GM21825 (cell line): ENCODE data around the gene TMEM26.

Source experiments
- ATAC-seq: cut with Tn5 transposase; IDR thresholded peaks from one replicate; pipeline ENCODE4 v1.9.1; 2021; ENCODE audit warnings: mild to moderate bottlenecking, moderate library complexity; ENCODE audit not compliant: unreplicated experiment

The TMEM26 gene

GRCh38 chr10:61452655-61453641 lies at the start of gene TMEM26:
TSS of gene TMEM26 (minus strand) at chr10:61453381. CDS start at chr10:61453081, 300 bp downstream.
- ATAC-seq = no peak

GRCh38 chr10:61500460-61500859 lies 47.3 kb upstream of the TMEM26 start:
- no peak for ATAC-seq

GRCh38 chr10:61492364-61492995 lies 39.3 kb upstream of the TMEM26 start:
- ATAC-seq = no peak

- ATAC-seq = no peak
Observed at GRCh38 chr10:61487506-61487905, 34.3 kb upstream of the TMEM26 start.

- no peak for ATAC-seq
Observed at GRCh38 chr10:61486738-61487396, 33.7 kb upstream of the TMEM26 start.

GRCh38 chr10:61486251-61486650 lies 33.1 kb upstream of the TMEM26 start:
- no peak for ATAC-seq

- ATAC-seq = no peak
Observed at GRCh38 chr10:61481597-61481996, 28.4 kb upstream of the TMEM26 start.

- ATAC-seq = no peak
Observed at GRCh38 chr10:61480208-61480607, 27.0 kb upstream of the TMEM26 start.

GRCh38 chr10:61478621-61479312 lies 25.6 kb upstream of the TMEM26 start:
- ATAC-seq = no peak

- ATAC-seq = no peak
Observed at GRCh38 chr10:61477451-61477850, 24.3 kb upstream of the TMEM26 start.

- no peak for ATAC-seq
Observed at GRCh38 chr10:61476529-61476928, 23.3 kb upstream of the TMEM26 start.

- no peak for ATAC-seq
Observed at GRCh38 chr10:61475449-61475873, 22.3 kb upstream of the TMEM26 start.

- no peak for ATAC-seq
Observed at GRCh38 chr10:61472090-61472674, 19.0 kb upstream of the TMEM26 start.

- no peak for ATAC-seq
Observed at GRCh38 chr10:61471491-61471890, 18.3 kb upstream of the TMEM26 start.

GRCh38 chr10:61470740-61471139 lies 17.6 kb upstream of the TMEM26 start:
- no peak for ATAC-seq

GRCh38 chr10:61465901-61466632 lies 12.9 kb upstream of the TMEM26 start:
- no peak for ATAC-seq

- ATAC-seq = no peak
Observed at GRCh38 chr10:61465171-61465496, 12.0 kb upstream of the TMEM26 start.

GRCh38 chr10:61464461-61465170 lies 11.4 kb upstream of the TMEM26 start:
- ATAC-seq = no peak
